NCI-H748 treated with DMSO at 0.1 percent for 48 hours (cell line): ENCODE results near the gene CANT1.
"Not testable (repeated sequence)": the region's sequence is repeated elsewhere in the genome, so short reads cannot be mapped to it uniquely, and the experiment has no call there.

ENCODE experiments used
- DNase-seq: peaks from one replicate; lab custom pipeline; 2025; lab: John Stamatoyannopoulos, UW

Gene CANT1

GRCh38 chr17:79043191-79043930 is 33.8 kb upstream of the CANT1 start:
- DNase-seq: no peak

- no peak for DNase-seq
These were observed 33.0 kb upstream of the CANT1 start for GRCh38 chr17:79042421-79043190.

GRCh38 chr17:79041723-79042420 is 32.3 kb upstream of the CANT1 start:
- DNase-seq: no peak

- DNase-seq: no peak
These were observed 31.5 kb upstream of the CANT1 start for GRCh38 chr17:79041041-79041570.

GRCh38 chr17:79039886-79040285 is 30.3 kb upstream of the CANT1 start:
- no peak for DNase-seq

- no peak for DNase-seq
These were observed 29.6 kb upstream of the CANT1 start for GRCh38 chr17:79039171-79039570.

- DNase-seq: no peak
These were observed 29.1 kb upstream of the CANT1 start for GRCh38 chr17:79038545-79039135.

GRCh38 chr17:79036596-79036995 is 27.0 kb upstream of the CANT1 start:
- DNase-seq: no peak

- DNase-seq: no peak
These were observed 26.6 kb upstream of the CANT1 start for GRCh38 chr17:79036181-79036580.

GRCh38 chr17:79035686-79036085 is 26.1 kb upstream of the CANT1 start:
- DNase-seq: no peak

- DNase-seq: no peak
These were observed 25.4 kb upstream of the CANT1 start for GRCh38 chr17:79034931-79035485.

GRCh38 chr17:79033741-79034501 is 24.4 kb upstream of the CANT1 start:
- no peak for DNase-seq

- DNase-seq: no peak
These were observed 23.6 kb upstream of the CANT1 start for GRCh38 chr17:79033046-79033616.

GRCh38 chr17:79031996-79032875 is 22.7 kb upstream of the CANT1 start:
- no peak for DNase-seq

GRCh38 chr17:79030636-79031035 is 21.1 kb upstream of the CANT1 start:
- not testable (repeated sequence) for DNase-seq

- no peak for DNase-seq
These were observed 19.9 kb upstream of the CANT1 start for GRCh38 chr17:79029327-79030009.

GRCh38 chr17:79028496-79029326 is 19.1 kb upstream of the CANT1 start:
- no peak for DNase-seq

- DNase-seq: no peak
These were observed 18.4 kb upstream of the CANT1 start for GRCh38 chr17:79027925-79028491.
